WTC11 (cell line): ENCODE results near the gene CD164L2. TPM values are rescaled to one million over a fixed set of nuclear protein-coding genes. Genes with fewer than 3 reads are reported as not detected.
"Not testable (repeated sequence)": the region's sequence is repeated elsewhere in the genome, so short reads cannot be mapped to it uniquely, and the experiment has no call there.

Source experiments
- ATAC-seq: fragments of 200-7000 bp; cut with Tn5 transposase; 2 replicates; pipeline ENCODE4 v1.10.0; 2021; ENCODE audit warnings: mild to moderate bottlenecking, moderate library complexity
- CTCF ChIA-PET: fragments of 300-600 bp; sonication (Branson Sonifier 250); formaldehyde crosslinking; loops from one replicate; lab custom pipeline; 2021; ENCODE audit warnings: antibody characterized with exemption; lab: Charles Lee
- POLR2A ChIA-PET: fragments of 350-600 bp; sonication (Branson Sonifier 250); formaldehyde crosslinking; loops from one replicate; lab custom pipeline; 2021; ENCODE audit warnings: antibody characterized with exemption; lab: Charles Lee
- DNase-seq: peaks from one replicate; pipeline ENCODE4 v3.0.0; 2021; ENCODE audit warnings: low spot score
- H3K27ac Mint-ChIP-seq: 2 replicates; pipeline ENCODE4 v1.8.0; 2021; ENCODE audit warnings: mixed read lengths
- H3K27me3 Mint-ChIP-seq: 2 replicates; pipeline ENCODE4 v1.8.0; 2021; ENCODE audit warnings: low read depth, mild to moderate bottlenecking, moderate library complexity, mixed read lengths
- H3K36me3 Mint-ChIP-seq: 2 replicates; pipeline ENCODE4 v1.8.0; 2021; ENCODE audit warnings: mixed read lengths
- H3K4me1 Mint-ChIP-seq: 2 replicates; pipeline ENCODE4 v1.8.0; 2022; ENCODE audit warnings: mixed read lengths
- H3K4me3 Mint-ChIP-seq: 2 replicates; pipeline ENCODE4 v1.8.0; 2021; ENCODE audit warnings: mild to moderate bottlenecking, moderate library complexity, mixed read lengths
- H3K9me3 Mint-ChIP-seq: 2 replicates; pipeline ENCODE4 v1.8.0; 2021; ENCODE audit warnings: mixed read lengths
- CBFB ChIP-seq: sonication (generic); formaldehyde crosslinking; IDR thresholded peaks from 2 replicates; pipeline ENCODE4 v1.8.1; 2022; ENCODE audit warnings: mild to moderate bottlenecking, low read depth, missing genetic modification reagents
- ELF4 ChIP-seq: sonication (generic); formaldehyde crosslinking; IDR thresholded peaks from 2 replicates; pipeline ENCODE4 v1.8.1; 2022; ENCODE audit warnings: low read depth, mild to moderate bottlenecking, moderate library complexity, missing genetic modification reagents
- ETV6 ChIP-seq: sonication (generic); formaldehyde crosslinking; IDR thresholded peaks from 2 replicates; pipeline ENCODE4 v1.8.1; 2022; ENCODE audit warnings: mild to moderate bottlenecking, missing genetic modification reagents
- FOXJ3 ChIP-seq: sonication (generic); formaldehyde crosslinking; IDR thresholded peaks from 2 replicates; pipeline ENCODE4 v1.9.0; 2021; ENCODE audit warnings: missing genetic modification reagents, mild to moderate bottlenecking, borderline replicate concordance
- GTF2I ChIP-seq: fragments of 250-450 bp; sonication (Bioruptor Pico); conservative IDR thresholded peaks from 2 replicates; pipeline ENCODE4 v1.4.0; 2021; ENCODE audit warnings: mild to moderate bottlenecking
- JAZF1 ChIP-seq: fragments of 250-450 bp; sonication (Bioruptor Pico); IDR thresholded peaks from 2 replicates; pipeline ENCODE4 v1.9.0; 2021; ENCODE audit warnings: moderate library complexity, mild to moderate bottlenecking, inconsistent platforms
- KAT7 ChIP-seq: sonication (generic); formaldehyde crosslinking; IDR thresholded peaks from 2 replicates; pipeline ENCODE4 v1.8.1; 2023; ENCODE audit warnings: missing genetic modification reagents, mild to moderate bottlenecking, borderline replicate concordance
- NFATC4 ChIP-seq: fragments of 250-450 bp; sonication (Bioruptor Pico); IDR thresholded peaks from 2 replicates; pipeline ENCODE4 v1.9.0; 2021; ENCODE audit warnings: mild to moderate bottlenecking
- NFYB ChIP-seq: sonication (generic); formaldehyde crosslinking; conservative IDR thresholded peaks from 2 replicates; pipeline ENCODE4 v1.8.0; 2022; ENCODE audit warnings: low read depth, missing genetic modification reagents
- NR2C2 ChIP-seq: sonication (generic); formaldehyde crosslinking; IDR thresholded peaks from 2 replicates; pipeline ENCODE4 v1.8.0; 2022; ENCODE audit warnings: mild to moderate bottlenecking, missing genetic modification reagents
- PRRX2 ChIP-seq: fragments of 250-450 bp; sonication (Bioruptor Pico); IDR thresholded peaks from 2 replicates; pipeline ENCODE4 v1.8.0; 2021; ENCODE audit warnings: mild to moderate bottlenecking
- SOX15 ChIP-seq: fragments of 250-450 bp; sonication (Bioruptor Pico); IDR thresholded peaks from 2 replicates; pipeline ENCODE4 v1.9.0; 2021; ENCODE audit warnings: mild to moderate bottlenecking
- TEAD1 ChIP-seq: sonication (generic); formaldehyde crosslinking; IDR thresholded peaks from 2 replicates; pipeline ENCODE4 v1.8.0; 2022; ENCODE audit warnings: mild to moderate bottlenecking, missing genetic modification reagents
- ZBTB43 ChIP-seq: sonication (generic); formaldehyde crosslinking; IDR thresholded peaks from 2 replicates; pipeline ENCODE4 v1.8.1; 2023; ENCODE audit warnings: mild to moderate bottlenecking, missing genetic modification reagents
- ZNF121 ChIP-seq: sonication (generic); formaldehyde crosslinking; IDR thresholded peaks from 2 replicates; pipeline ENCODE4 v1.8.0; 2023; ENCODE audit warnings: missing genetic modification reagents
- ZNF138 ChIP-seq: sonication (generic); formaldehyde crosslinking; conservative IDR thresholded peaks from 2 replicates; pipeline ENCODE4 v1.8.1; 2022; ENCODE audit warnings: mild to moderate bottlenecking, moderate library complexity, missing genetic modification reagents
- ZNF416 ChIP-seq: fragments of 250-450 bp; sonication (Bioruptor Pico); IDR thresholded peaks from 2 replicates; pipeline ENCODE4 v1.9.0; 2021; ENCODE audit warnings: mild to moderate bottlenecking, inconsistent platforms
- ZNF423 ChIP-seq: fragments of 250-450 bp; sonication (Bioruptor Pico); IDR thresholded peaks from 2 replicates; pipeline ENCODE4 v2.1.2; 2022; ENCODE audit warnings: mild to moderate bottlenecking, moderate library complexity
- total RNA-seq: library from RNA; stranded (reverse); gene quantifications from 3 replicates; pipeline ENCODE4 v1.2.3, GENCODE V29; 2021
- TF ChIP-seq, protein P1 (sequence below): sonication (generic); formaldehyde crosslinking; IDR thresholded peaks from 2 replicates; pipeline ENCODE4 v1.8.0; 2022; ENCODE audit warnings: mild to moderate bottlenecking, missing genetic modification reagents
- TF ChIP-seq, protein P2 (sequence below): sonication (generic); formaldehyde crosslinking; IDR thresholded peaks from 2 replicates; pipeline ENCODE4 v1.8.1; 2022; ENCODE audit warnings: mild to moderate bottlenecking, missing genetic modification reagents, moderate library complexity, borderline replicate concordance
- TF ChIP-seq, protein P3 (sequence below): fragments of 250-450 bp; sonication (Bioruptor Pico); IDR thresholded peaks from 2 replicates; pipeline ENCODE4 v1.9.0; 2021; ENCODE audit warnings: mild to moderate bottlenecking, borderline replicate concordance

The CD164L2 gene
- total RNA-seq, 1 experiment from 2014 or later, result 5.5 TPM

DNA sequence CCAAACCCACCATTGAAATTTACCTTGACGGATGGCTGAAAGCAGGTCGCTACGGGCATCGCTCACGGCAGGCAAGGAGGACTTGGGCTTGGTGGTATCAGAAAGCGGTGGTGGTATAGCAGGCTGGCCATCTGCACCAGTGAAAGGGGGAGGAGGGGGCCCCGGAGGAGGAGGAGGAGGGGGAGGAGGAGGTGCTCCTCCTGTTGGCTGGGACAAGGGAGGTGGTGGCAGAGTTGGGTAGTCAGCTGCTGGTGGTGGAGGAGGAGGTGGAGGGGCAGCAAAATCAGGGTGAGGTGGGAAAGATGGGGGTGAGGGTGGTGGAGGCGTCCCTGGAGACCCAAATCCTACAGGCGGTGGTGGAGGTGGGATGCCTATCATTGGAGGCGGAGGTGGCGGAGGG is 26.5 kb upstream of the CD164L2 start:
- DNase-seq (no peak), ATAC-seq (no peak)
- no peaks in the 10 kb centered on the region for H3K9me3 Mint-ChIP-seq
- H3K27me3 Mint-ChIP-seq, result no peaks in the 10 kb centered on the region
- no peak overlapping the region for H3K4me3 Mint-ChIP-seq
- peaks cover 24% of the 10 kb centered on the region for H3K4me1 Mint-ChIP-seq
- no peak overlapping the region for H3K27ac Mint-ChIP-seq
- peaks cover 61% of the 10 kb centered on the region for H3K36me3 Mint-ChIP-seq
- TF ChIP-seq, protein P1, sequence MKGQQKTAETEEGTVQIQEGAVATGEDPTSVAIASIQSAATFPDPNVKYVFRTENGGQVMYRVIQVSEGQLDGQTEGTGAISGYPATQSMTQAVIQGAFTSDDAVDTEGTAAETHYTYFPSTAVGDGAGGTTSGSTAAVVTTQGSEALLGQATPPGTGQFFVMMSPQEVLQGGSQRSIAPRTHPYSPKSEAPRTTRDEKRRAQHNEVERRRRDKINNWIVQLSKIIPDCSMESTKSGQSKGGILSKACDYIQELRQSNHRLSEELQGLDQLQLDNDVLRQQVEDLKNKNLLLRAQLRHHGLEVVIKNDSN (CRISPR knock-in tag), result no peak
- POLR2A ChIA-PET, result no interaction called here
- CTCF ChIA-PET, result interaction anchor here (1.7 kb wide), 1 partner anchor 14 kb away, joined by 4 read pairs; no protein-coding TSS in a partner anchor

GRCh38 chr1:27408151-27408550 is 25.0 kb upstream of the CD164L2 start:
- CTCF ChIA-PET, result no interaction called here
- peaks cover 46% of the 10 kb centered on the region for H3K36me3 Mint-ChIP-seq
- DNase-seq (no peak), ATAC-seq (no peak)
- TF ChIP-seq CBFB, result no peak
- no peak for TF ChIP-seq ZNF138 (CRISPR knock-in tag)
- no peak for TF ChIP-seq ETV6 (CRISPR knock-in tag)
- TF ChIP-seq ZNF416, result no peak
- no peak for TF ChIP-seq JAZF1 (CRISPR knock-in tag)
- no peak for TF ChIP-seq ZNF121
- TF ChIP-seq TEAD1 (CRISPR knock-in tag), result no peak
- no peak for TF ChIP-seq KAT7
- no peak for TF ChIP-seq FOXJ3 (CRISPR knock-in tag)
- TF ChIP-seq, protein P2, sequence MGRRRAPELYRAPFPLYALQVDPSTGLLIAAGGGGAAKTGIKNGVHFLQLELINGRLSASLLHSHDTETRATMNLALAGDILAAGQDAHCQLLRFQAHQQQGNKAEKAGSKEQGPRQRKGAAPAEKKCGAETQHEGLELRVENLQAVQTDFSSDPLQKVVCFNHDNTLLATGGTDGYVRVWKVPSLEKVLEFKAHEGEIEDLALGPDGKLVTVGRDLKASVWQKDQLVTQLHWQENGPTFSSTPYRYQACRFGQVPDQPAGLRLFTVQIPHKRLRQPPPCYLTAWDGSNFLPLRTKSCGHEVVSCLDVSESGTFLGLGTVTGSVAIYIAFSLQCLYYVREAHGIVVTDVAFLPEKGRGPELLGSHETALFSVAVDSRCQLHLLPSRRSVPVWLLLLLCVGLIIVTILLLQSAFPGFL (CRISPR knock-in tag), result no peak
- TF ChIP-seq PRRX2 (CRISPR knock-in tag), result no peak
- TF ChIP-seq, protein P3, sequence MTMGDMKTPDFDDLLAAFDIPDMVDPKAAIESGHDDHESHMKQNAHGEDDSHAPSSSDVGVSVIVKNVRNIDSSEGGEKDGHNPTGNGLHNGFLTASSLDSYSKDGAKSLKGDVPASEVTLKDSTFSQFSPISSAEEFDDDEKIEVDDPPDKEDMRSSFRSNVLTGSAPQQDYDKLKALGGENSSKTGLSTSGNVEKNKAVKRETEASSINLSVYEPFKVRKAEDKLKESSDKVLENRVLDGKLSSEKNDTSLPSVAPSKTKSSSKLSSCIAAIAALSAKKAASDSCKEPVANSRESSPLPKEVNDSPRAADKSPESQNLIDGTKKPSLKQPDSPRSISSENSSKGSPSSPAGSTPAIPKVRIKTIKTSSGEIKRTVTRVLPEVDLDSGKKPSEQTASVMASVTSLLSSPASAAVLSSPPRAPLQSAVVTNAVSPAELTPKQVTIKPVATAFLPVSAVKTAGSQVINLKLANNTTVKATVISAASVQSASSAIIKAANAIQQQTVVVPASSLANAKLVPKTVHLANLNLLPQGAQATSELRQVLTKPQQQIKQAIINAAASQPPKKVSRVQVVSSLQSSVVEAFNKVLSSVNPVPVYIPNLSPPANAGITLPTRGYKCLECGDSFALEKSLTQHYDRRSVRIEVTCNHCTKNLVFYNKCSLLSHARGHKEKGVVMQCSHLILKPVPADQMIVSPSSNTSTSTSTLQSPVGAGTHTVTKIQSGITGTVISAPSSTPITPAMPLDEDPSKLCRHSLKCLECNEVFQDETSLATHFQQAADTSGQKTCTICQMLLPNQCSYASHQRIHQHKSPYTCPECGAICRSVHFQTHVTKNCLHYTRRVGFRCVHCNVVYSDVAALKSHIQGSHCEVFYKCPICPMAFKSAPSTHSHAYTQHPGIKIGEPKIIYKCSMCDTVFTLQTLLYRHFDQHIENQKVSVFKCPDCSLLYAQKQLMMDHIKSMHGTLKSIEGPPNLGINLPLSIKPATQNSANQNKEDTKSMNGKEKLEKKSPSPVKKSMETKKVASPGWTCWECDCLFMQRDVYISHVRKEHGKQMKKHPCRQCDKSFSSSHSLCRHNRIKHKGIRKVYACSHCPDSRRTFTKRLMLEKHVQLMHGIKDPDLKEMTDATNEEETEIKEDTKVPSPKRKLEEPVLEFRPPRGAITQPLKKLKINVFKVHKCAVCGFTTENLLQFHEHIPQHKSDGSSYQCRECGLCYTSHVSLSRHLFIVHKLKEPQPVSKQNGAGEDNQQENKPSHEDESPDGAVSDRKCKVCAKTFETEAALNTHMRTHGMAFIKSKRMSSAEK (CRISPR knock-in tag), result no peak
- TF ChIP-seq NR2C2 (CRISPR knock-in tag), result no peak
- TF ChIP-seq GTF2I (CRISPR knock-in tag), result no peak
- no peak for TF ChIP-seq ELF4
- no peak for TF ChIP-seq ZBTB43
- TF ChIP-seq NFYB (CRISPR knock-in tag), result no peak
- no peak for TF ChIP-seq NFATC4
- TF ChIP-seq SOX15 (CRISPR knock-in tag), result no peak
- no peak for TF ChIP-seq ZNF423 (CRISPR knock-in tag)
- no peaks in the 10 kb centered on the region for H3K9me3 Mint-ChIP-seq
- no peaks in the 10 kb centered on the region for H3K27me3 Mint-ChIP-seq
- no peak overlapping the region for H3K27ac Mint-ChIP-seq
- peaks cover 40% of the 10 kb centered on the region for H3K4me1 Mint-ChIP-seq
- POLR2A ChIA-PET, result no interaction called here
- H3K4me3 Mint-ChIP-seq, result no peak overlapping the region

GRCh38 chr1:27406791-27407190 is 23.7 kb upstream of the CD164L2 start:
- not testable (repeated sequence) for H3K4me3 Mint-ChIP-seq, DNase-seq, ATAC-seq, H3K27me3 Mint-ChIP-seq, H3K9me3 Mint-ChIP-seq, H3K27ac Mint-ChIP-seq
- POLR2A ChIA-PET, result interaction anchor here (0.6 kb wide), 1 partner anchor 94 kb away, joined by 7 read pairs; no protein-coding TSS in a partner anchor
- peaks cover 34% of the 10 kb centered on the region for H3K36me3 Mint-ChIP-seq
- peaks cover 50% of the 10 kb centered on the region for H3K4me1 Mint-ChIP-seq
- CTCF ChIA-PET, result interaction anchor here (1.7 to 5.0 kb wide), 8 partner anchors 9 to 263 kb away, joined by 5 to 49 read pairs (median 28); no protein-coding TSS in a partner anchor
